ENCODE measurements around the gene IRF5. TPM values are rescaled to one million over a fixed set of nuclear protein-coding genes. Genes with fewer than 3 reads are reported as not detected.

IRF5 gene
- total RNA-seq, 1 experiment from 2014 or later, result 0.66 TPM

GRCh38 chr7:128923411-128923800 is 14.3 kb upstream of the IRF5 start:
- CTCF ChIA-PET, result interaction anchor here (0.8 to 2.9 kb wide), 6 partner anchors 10 to 168 kb away, joined by 3 to 16 read pairs (median 6); partner anchors contain the start of gene KCP
- TF ChIP-seq USF1 (CRISPR knock-in tag; IDR thresholded peaks at IDR 0.05), result no peak
- TF ChIP-seq SP1 (CRISPR knock-in tag; conservative IDR thresholded peaks at IDR 0.05), result no peak
- TF ChIP-seq IRF1 (CRISPR knock-in tag; IDR thresholded peaks at IDR 0.05), result no peak
- TF ChIP-seq NR2C2 (CRISPR knock-in tag; IDR thresholded peaks at IDR 0.05), result no peak
- no peak for TF ChIP-seq NFE2L1 (CRISPR knock-in tag; IDR thresholded peaks at IDR 0.05)
- H3K27ac Mint-ChIP-seq, result no peak overlapping the region
- peaks cover 12% of the 10 kb centered on the region for H3K4me1 Mint-ChIP-seq
- no peak overlapping the region for H3K4me3 Mint-ChIP-seq
- DNase-seq (ENCODE audit: low spot score) (no peak), ATAC-seq (no peak)
- POLR2A ChIA-PET, result no interaction called here
- H3K36me3 Mint-ChIP-seq, result no peaks in the 10 kb centered on the region; the same call in 1 of the 2 replicates
- H3K9me3 Mint-ChIP-seq, result peaks cover 8% of the 10 kb centered on the region
- peaks cover 18% of the 10 kb centered on the region for H3K27me3 Mint-ChIP-seq (ENCODE audit: low read depth)

GRCh38 chr7:128924707-128925588 is 12.8 kb upstream of the IRF5 start:
- H3K27ac Mint-ChIP-seq, result no peak overlapping the region
- ATAC-seq (no peak), DNase-seq (ENCODE audit: low spot score) (no peak)
- ChIA-PET CTCF (interaction anchor here (0.7 to 2.9 kb wide), 3 partner anchors 18 to 166 kb away, joined by 3 to 16 read pairs (median 3); no protein-coding TSS in a partner anchor), POLR2A (no interaction called here)
- peaks cover 12% of the 10 kb centered on the region for H3K4me1 Mint-ChIP-seq
- no peaks in the 10 kb centered on the region; the same call in 1 of the 2 replicates for H3K36me3 Mint-ChIP-seq
- H3K9me3 Mint-ChIP-seq, result peaks cover 8% of the 10 kb centered on the region
- no peak overlapping the region for H3K4me3 Mint-ChIP-seq
- peaks cover 4% of the 10 kb centered on the region for H3K27me3 Mint-ChIP-seq (ENCODE audit: low read depth)
- TF ChIP-seq ZNF671 (CRISPR knock-in tag; IDR thresholded peaks at IDR 0.05) (no peak), MXD4 (CRISPR knock-in tag; IDR thresholded peaks at IDR 0.05; ENCODE audit: borderline replicate concordance) (no peak), USF1 (CRISPR knock-in tag; IDR thresholded peaks at IDR 0.05) (no peak), HMGXB4 (CRISPR knock-in tag; IDR thresholded peaks at IDR 0.05) (no peak), ATF1 (CRISPR knock-in tag; IDR thresholded peaks at IDR 0.05) (no peak), ZNF423 (CRISPR knock-in tag; IDR thresholded peaks at IDR 0.05) (no peak)

GRCh38 chr7:128928159-128928813 is 9.4 kb upstream of the IRF5 start:
- DNase-seq (ENCODE audit: low spot score), result no peak
- Mint-ChIP-seq H3K36me3 (no peaks in the 10 kb centered on the region; the same call in 1 of the 2 replicates), H3K27ac (no peak overlapping the region), H3K4me1 (0 out of 2 replicates have a peak, but pooled peaks cover 2% of the 10 kb centered on the region), H3K9me3 (peaks cover 8% of the 10 kb centered on the region), H3K4me3 (no peak overlapping the region), H3K27me3 (ENCODE audit: low read depth) (peaks cover 9% of the 10 kb centered on the region)
- ChIA-PET CTCF (interaction anchor here (1.3 kb wide), 1 partner anchor 19 kb away, joined by 4 read pairs; no protein-coding TSS in a partner anchor), POLR2A (no interaction called here)
- no peak for ATAC-seq
- no peak for TF ChIP-seq RORB (CRISPR knock-in tag; IDR thresholded peaks at IDR 0.05)
- no peak for TF ChIP-seq ERG (CRISPR knock-in tag; IDR thresholded peaks at IDR 0.05)
- no peak for TF ChIP-seq SP1 (CRISPR knock-in tag; conservative IDR thresholded peaks at IDR 0.05)
- TF ChIP-seq TEAD4 (CRISPR knock-in tag; IDR thresholded peaks at IDR 0.05), result no peak
- no peak for TF ChIP-seq SMAD4 (CRISPR knock-in tag; IDR thresholded peaks at IDR 0.05)
- no peak for TF ChIP-seq SMAD3 (CRISPR knock-in tag; IDR thresholded peaks at IDR 0.05; ENCODE audit: borderline replicate concordance)
- TF ChIP-seq ATF3 (CRISPR knock-in tag; conservative IDR thresholded peaks at IDR 0.05), result no peak
- no peak for TF ChIP-seq HMGA2 (CRISPR knock-in tag; IDR thresholded peaks at IDR 0.05)
- TF ChIP-seq FOXP1 (CRISPR knock-in tag; IDR thresholded peaks at IDR 0.05; ENCODE audit: borderline replicate concordance), result no peak
- no peak for TF ChIP-seq ZNF671 (CRISPR knock-in tag; IDR thresholded peaks at IDR 0.05)
